Tibial nerve (tissue), 4 donors: ENCODE data around the gene CSF2.

ENCODE experiments used
- CTCF ChIP-seq, 5 experiments: fragments of 200-600 bp in 3 of 5; fragments of 450-650 bp in 2 of 5; sonication (generic) in 3 of 5; IDR thresholded peaks; one replicate each; pipeline ENCODE4 v1.5.1; 2016 to 2019; ENCODE audit warnings: antibody characterized with exemption in 5 of 5, mild to moderate bottlenecking in 3 of 5, moderate library complexity in 2 of 5
- EP300 ChIP-seq, 2 donors: sonication (generic); formaldehyde crosslinking; IDR thresholded peaks; one replicate each; pipeline ENCODE4 v1.6.1; 2017; ENCODE audit warnings: antibody characterized with exemption in 2 of 2, mild to moderate bottlenecking in 1 of 2
- POLR2A ChIP-seq, 2 donors: fragments of 450-650 bp; IDR thresholded peaks; one replicate each; pipeline ENCODE4 v1.6.1; 2017; ENCODE audit warnings: antibody characterized with exemption in 2 of 2, mild to moderate bottlenecking in 2 of 2, moderate library complexity in 2 of 2

- TF ChIP-seq CTCF (IDR thresholded peaks at IDR 0.05) = no peak
- no peak for TF ChIP-seq POLR2A (IDR thresholded peaks at IDR 0.05)
- no peak for TF ChIP-seq EP300 (IDR thresholded peaks at IDR 0.05)
Observed at GRCh38 chr5:132065951-132066701, 7.5 kb upstream of the CSF2 start.
